Stimulated activated CD8-positive, alpha-beta memory T cell treated with anti-CD3 and anti-CD28 coated beads, Interleukin-12 subunit alpha, Interleukin-12 subunit beta, amount 100 ng/mL, for 4 hours (primary cell): Measurements from ENCODE around the gene CCDC18.
"Not testable (repeated sequence)": the region's sequence is repeated elsewhere in the genome, so short reads cannot be mapped to it uniquely, and the experiment has no call there.

ENCODE experiments used
- DNase-seq: peaks from one replicate; pipeline ENCODE4 v3.0.0-alpha.2; 2020; ENCODE audit warnings: low read depth

Gene CCDC18

GRCh38 chr1:93171549-93172034 lies 8.9 kb upstream of the CCDC18 start:
- no peak for DNase-seq

GRCh38 chr1:93172778-93173177 lies 7.7 kb upstream of the CCDC18 start:
- DNase-seq, result no peak

GRCh38 chr1:93174638-93175037 lies 5.9 kb upstream of the CCDC18 start:
- DNase-seq, result not testable (repeated sequence)

- no peak for DNase-seq
Measured at GRCh38 chr1:93177991-93178390, 2.5 kb upstream of the CCDC18 start.

- DNase-seq, result no peak
Measured at GRCh38 chr1:93178418-93178817, 2.1 kb upstream of the CCDC18 start.

- DNase-seq, result peak; percentile 94
Measured at GRCh38 chr1:93179886-93180722, 420 bp upstream of the CCDC18 start, which contains the start of gene TMED5. TMED5 (minus strand) TSS chr1:93180413; CDS start chr1:93180242, 171 bp downstream.

- DNase-seq, result no peak
Measured at GRCh38 chr1:93186667-93187066, 6.1 kb downstream of the CCDC18 start.

- DNase-seq, result no peak
Measured at GRCh38 chr1:93190432-93190831, 9.9 kb downstream of the CCDC18 start.

GRCh38 chr1:93194231-93194990 lies 13.9 kb downstream of the CCDC18 start:
- DNase-seq, result no peak

GRCh38 chr1:93196591-93196990 lies 16.1 kb downstream of the CCDC18 start:
- DNase-seq, result no peak

GRCh38 chr1:93199150-93199549 lies 18.6 kb downstream of the CCDC18 start:
- no peak for DNase-seq

- no peak for DNase-seq
Measured at GRCh38 chr1:93200086-93200620, 19.6 kb downstream of the CCDC18 start.

GRCh38 chr1:93200714-93201113 lies 20.2 kb downstream of the CCDC18 start:
- DNase-seq, result no peak

- DNase-seq, result no peak
Measured at GRCh38 chr1:93205892-93206566, 25.5 kb downstream of the CCDC18 start.

GRCh38 chr1:93206567-93206954 lies 26.0 kb downstream of the CCDC18 start:
- no peak for DNase-seq

- DNase-seq, result no peak
Measured at GRCh38 chr1:93207211-93207610, 26.7 kb downstream of the CCDC18 start.

- no peak for DNase-seq
Measured at GRCh38 chr1:93215322-93215721, 34.8 kb downstream of the CCDC18 start.

GRCh38 chr1:93219443-93219842 lies 38.9 kb downstream of the CCDC18 start:
- DNase-seq, result no peak

GRCh38 chr1:93220716-93221115 lies 40.2 kb downstream of the CCDC18 start:
- not testable (repeated sequence) for DNase-seq

GRCh38 chr1:93221913-93222312 lies 41.4 kb downstream of the CCDC18 start:
- DNase-seq, result no peak

- no peak for DNase-seq
Measured at GRCh38 chr1:93223023-93223675, 42.6 kb downstream of the CCDC18 start.

GRCh38 chr1:93235261-93235660 lies 54.7 kb downstream of the CCDC18 start:
- DNase-seq, result no peak
